Osteoblast (primary cell): ENCODE measurements around the gene STK40. TPM values are rescaled to one million over a fixed set of nuclear protein-coding genes. Genes with fewer than 3 reads are reported as not detected.

Experiments
- DNase-seq: peaks from one replicate; pipeline ENCODE4 v3.0.0; 2011; ENCODE audit warnings: low spot score, mixed read lengths; ENCODE audit not compliant: insufficient read length; ENCODE audit errors: missing footprints
- H2AFZ ChIP-seq: 2 replicates; pipeline ENCODE4 v1.6.0; 2011; ENCODE audit warnings: mild to moderate bottlenecking, low read length
- H3K27ac ChIP-seq: 2 replicates; pipeline ENCODE4 v1.5.1; 2011; ENCODE audit warnings: mild to moderate bottlenecking, low read depth, low read length, moderate library complexity
- H3K27me3 ChIP-seq: 2 replicates; pipeline ENCODE4 v1.6.0; 2012; ENCODE audit warnings: mild to moderate bottlenecking, control low read depth, inconsistent platforms, low read length, moderate library complexity; ENCODE audit not compliant: insufficient read depth
- H3K36me3 ChIP-seq: 2 replicates; pipeline ENCODE4 v1.5.1; 2011; ENCODE audit warnings: mild to moderate bottlenecking, low read length, control low read depth, moderate library complexity; ENCODE audit not compliant: insufficient read depth
- H3K4me1 ChIP-seq: 2 replicates; pipeline ENCODE4 v1.5.1; 2011; ENCODE audit warnings: mild to moderate bottlenecking, low read length, control low read depth, moderate library complexity; ENCODE audit not compliant: insufficient read depth
- H3K4me2 ChIP-seq: 2 replicates; pipeline ENCODE4 v1.6.0; 2011; ENCODE audit warnings: mild to moderate bottlenecking, low read length; ENCODE audit not compliant: insufficient read depth
- H3K4me3 ChIP-seq: fragments of 200-600 bp; sonication (generic); 3 replicates; pipeline ENCODE4 v1.5.1; 2012; ENCODE audit warnings: mild to moderate bottlenecking, low read length, inconsistent platforms; ENCODE audit not compliant: insufficient read depth
- H3K79me2 ChIP-seq: 2 replicates; pipeline ENCODE4 v1.6.0; 2012; ENCODE audit warnings: mild to moderate bottlenecking, low read length, control low read depth, inconsistent platforms; ENCODE audit not compliant: insufficient read depth
- H3K9me3 ChIP-seq: 2 replicates; pipeline ENCODE4 v1.5.1; 2011; ENCODE audit warnings: low read depth, low read length, control low read depth
- H4K20me1 ChIP-seq: 2 replicates; pipeline ENCODE4 v1.6.0; 2012; ENCODE audit warnings: mild to moderate bottlenecking, low read length, control low read depth; ENCODE audit not compliant: insufficient read depth
- CTCF ChIP-seq: IDR thresholded peaks from 2 replicates; pipeline ENCODE4 v1.5.1; 2011; ENCODE audit warnings: mild to moderate bottlenecking, low read depth, low read length, moderate library complexity; ENCODE audit errors: extremely low read depth
- total RNA-seq: library from RNA; depleted of rRNA; stranded (reverse); fragments of >200 nt; gene quantifications from 2 replicates; pipeline ENCODE4 v1.2.3, GENCODE V29; 2012

The STK40 gene
- total RNA-seq, 1 donor = 11.9 TPM

DNA sequence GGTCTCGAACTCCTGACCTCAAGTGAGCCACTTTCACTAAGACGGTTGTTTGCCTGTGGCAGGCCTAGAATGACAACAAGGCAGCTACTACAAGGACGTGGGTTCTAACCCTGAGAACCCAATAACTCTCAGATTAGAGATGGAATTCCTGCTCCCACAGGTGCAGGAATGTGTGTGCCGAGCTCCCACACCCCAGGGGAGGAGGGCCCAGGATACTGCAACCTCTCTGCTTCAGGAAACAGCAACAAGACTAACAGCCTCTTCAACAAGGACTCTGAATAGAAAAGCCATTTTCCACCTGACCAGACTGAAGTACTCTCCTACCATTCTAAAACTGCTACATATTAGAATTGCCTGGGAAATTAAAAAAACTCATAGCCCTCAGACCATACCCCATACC, 7.1 kb upstream of the STK40 start:
- H3K36me3 ChIP-seq = peaks cover 47% of the 10 kb centered on the region
- H2AFZ ChIP-seq = no peak overlapping the region
- no peaks in the 10 kb centered on the region for H3K9me3 ChIP-seq
- no peak overlapping the region for H3K27ac ChIP-seq
- no peak for DNase-seq
- H3K27me3 ChIP-seq = no peaks in the 10 kb centered on the region
- TF ChIP-seq CTCF = no peak
- no peak overlapping the region for H3K4me3 ChIP-seq
- peaks cover 4% of the 10 kb centered on the region for H4K20me1 ChIP-seq
- H3K4me1 ChIP-seq = peaks cover 13% of the 10 kb centered on the region
- H3K79me2 ChIP-seq = peaks cover 38% of the 10 kb centered on the region
- no peak overlapping the region for H3K4me2 ChIP-seq

- H4K20me1 ChIP-seq = peaks cover 4% of the 10 kb centered on the region
- no peaks in the 10 kb centered on the region for H3K27me3 ChIP-seq
- no peak for TF ChIP-seq CTCF
- H3K9me3 ChIP-seq = no peaks in the 10 kb centered on the region
- H2AFZ ChIP-seq = no peak overlapping the region
- peaks cover 47% of the 10 kb centered on the region for H3K36me3 ChIP-seq
- no peak for DNase-seq
- peaks cover 25% of the 10 kb centered on the region for H3K79me2 ChIP-seq
- H3K4me3 ChIP-seq = no peak overlapping the region
- H3K4me1 ChIP-seq = peaks cover 18% of the 10 kb centered on the region
- H3K4me2 ChIP-seq = no peak overlapping the region
- H3K27ac ChIP-seq = no peak overlapping the region
These were observed 5.5 kb upstream of the STK40 start for GRCh38 chr1:36391271-36391670.

- Histone ChIP-seq H3K4me2 (no peak overlapping the region), H3K4me3 (no peak overlapping the region), H3K4me1 (peaks cover 19% of the 10 kb centered on the region), H3K9me3 (no peaks in the 10 kb centered on the region), H2AFZ (no peak overlapping the region), H3K27me3 (no peaks in the 10 kb centered on the region), H3K79me2 (peaks cover 21% of the 10 kb centered on the region), H4K20me1 (peaks cover 4% of the 10 kb centered on the region), H3K36me3 (peaks cover 47% of the 10 kb centered on the region), H3K27ac (no peak overlapping the region)
- no peak for TF ChIP-seq CTCF
- DNase-seq = no peak
These were observed 4.7 kb upstream of the STK40 start for GRCh38 chr1:36390411-36390810.

- DNase-seq = no peak
- H3K27ac ChIP-seq = no peak overlapping the region
- H3K4me1 ChIP-seq = peaks cover 20% of the 10 kb centered on the region
These were observed 4.3 kb upstream of the STK40 start for GRCh38 chr1:36389999-36390398.

More at GRCh38 chr1:36389999-36390398, 4.3 kb upstream of the STK40 start:
- Histone ChIP-seq H3K27me3 (no peaks in the 10 kb centered on the region), H3K4me3 (no peak overlapping the region), H3K79me2 (peaks cover 22% of the 10 kb centered on the region), H2AFZ (no peak overlapping the region), H4K20me1 (peaks cover 6% of the 10 kb centered on the region), H3K36me3 (peaks cover 47% of the 10 kb centered on the region), H3K4me2 (no peak overlapping the region), H3K9me3 (no peaks in the 10 kb centered on the region)
- TF ChIP-seq CTCF = no peak
